GM18951 (cell line): ENCODE measurements around the gene GIMAP4.
"Not testable (repeated sequence)": the region's sequence is repeated elsewhere in the genome, so short reads cannot be mapped to it uniquely, and the experiment has no call there.

Source experiments
- POLR2A ChIP-seq: IDR thresholded peaks from 4 replicates; pipeline ENCODE4 v1.6.1; 2011; ENCODE audit warnings: mild to moderate bottlenecking; ENCODE audit not compliant: insufficient read length, insufficient read depth; ENCODE audit errors: extremely low read depth
- in situ Hi-C: fragments of 300-500 bp; cut with MboI; formaldehyde crosslinking; loops from one replicate; pipeline ENCODE4 v1.12.0; 2022; ENCODE audit warnings: low sequenced_read_pairs, mixed read lengths, inconsistent platforms; ENCODE audit not compliant: unreplicated experiment

Gene GIMAP4

GRCh38 chr7:150610233-150610632 is 43.0 kb downstream of the GIMAP4 start:
- in situ Hi-C loops = no loop called here
- TF ChIP-seq POLR2A = no peak

GRCh38 chr7:150612925-150613324 is 45.7 kb downstream of the GIMAP4 start:
- no peak for TF ChIP-seq POLR2A
- in situ Hi-C loops = no loop called here

GRCh38 chr7:150613880-150614279 is 46.7 kb downstream of the GIMAP4 start:
- no peak for TF ChIP-seq POLR2A
- in situ Hi-C loops = no loop called here

GRCh38 chr7:150614426-150614825 is 47.2 kb downstream of the GIMAP4 start:
- in situ Hi-C loops = not testable (repeated sequence)

GRCh38 chr7:150615221-150615755 is 48.1 kb downstream of the GIMAP4 start:
- in situ Hi-C loops = not testable (repeated sequence)

GRCh38 chr7:150620061-150620460 is 52.9 kb downstream of the GIMAP4 start:
- no peak for TF ChIP-seq POLR2A
- in situ Hi-C loops = no loop called here

- in situ Hi-C loops = no loop called here
- TF ChIP-seq POLR2A = no peak
Measured at GRCh38 chr7:150620617-150621371, 53.6 kb downstream of the GIMAP4 start.

GRCh38 chr7:150621376-150621775 is 54.2 kb downstream of the GIMAP4 start:
- in situ Hi-C loops = no loop called here
- no peak for TF ChIP-seq POLR2A
